Neural crest cell (in vitro differentiated cells): ENCODE results near the gene SHMT1. TPM values are rescaled to one million over a fixed set of nuclear protein-coding genes. Genes with fewer than 3 reads are reported as not detected.
"Not testable (repeated sequence)": the region's sequence is repeated elsewhere in the genome, so short reads cannot be mapped to it uniquely, and the experiment has no call there.

Experiments
- DNase-seq: peaks from one replicate; pipeline ENCODE4 v3.0.0; 2021; ENCODE audit warnings: low read depth, mixed read lengths, low spot score
- H3K27ac Mint-ChIP-seq: one replicate; pipeline ENCODE4 v1.8.0; 2021; ENCODE audit warnings: mild to moderate bottlenecking, mixed read lengths; ENCODE audit not compliant: unreplicated experiment
- H3K27me3 Mint-ChIP-seq: 2 replicates; pipeline ENCODE4 v1.8.0; 2021; ENCODE audit warnings: low read depth, mild to moderate bottlenecking, mixed read lengths
- H3K36me3 Mint-ChIP-seq: 2 replicates; pipeline ENCODE4 v1.8.0; 2021; ENCODE audit warnings: low read depth, mild to moderate bottlenecking, mixed read lengths
- H3K4me1 Mint-ChIP-seq: 2 replicates; pipeline ENCODE4 v1.8.0; 2021; ENCODE audit warnings: mixed read lengths
- H3K4me3 Mint-ChIP-seq: one replicate; pipeline ENCODE4 v1.8.0; 2021; ENCODE audit warnings: mild to moderate bottlenecking, mixed read lengths
- H3K9me3 Mint-ChIP-seq: 2 replicates; pipeline ENCODE4 v1.8.0; 2021; ENCODE audit warnings: mixed read lengths
- long read RNA-seq: library from polyadenylated mRNA; unstranded; transcript quantifications from one replicate; pipeline ENCODE4 v2.0.0, GENCODE V29; 2020
- total RNA-seq: library from RNA; stranded (reverse); gene quantifications from 2 replicates; pipeline ENCODE4 v1.2.1, GENCODE V29; 2021
- TF ChIP-seq, protein P1 (sequence below): fragments of 200-600 bp; sonication (generic); conservative IDR thresholded peaks from 2 replicates; pipeline ENCODE4 v1.5.0; 2021; ENCODE audit warnings: antibody characterized with exemption, mild to moderate bottlenecking

Gene SHMT1
- 43.9 and 44.6 TPM in 2 replicates for total RNA-seq
- long read RNA-seq, transcript SHMT1-203 (11 exons, 1,656 nt) = minor isoform, 23 of 145 reads
- long read RNA-seq, transcript SHMT1-201 (12 exons, 2,464 nt) = major isoform, 71 of 145 reads
- long read RNA-seq, partial matches to known transcripts = 10 of 145 reads
- long read RNA-seq, other reads (novel, unspliced or antisense) = 38 of 145 reads

DNA sequence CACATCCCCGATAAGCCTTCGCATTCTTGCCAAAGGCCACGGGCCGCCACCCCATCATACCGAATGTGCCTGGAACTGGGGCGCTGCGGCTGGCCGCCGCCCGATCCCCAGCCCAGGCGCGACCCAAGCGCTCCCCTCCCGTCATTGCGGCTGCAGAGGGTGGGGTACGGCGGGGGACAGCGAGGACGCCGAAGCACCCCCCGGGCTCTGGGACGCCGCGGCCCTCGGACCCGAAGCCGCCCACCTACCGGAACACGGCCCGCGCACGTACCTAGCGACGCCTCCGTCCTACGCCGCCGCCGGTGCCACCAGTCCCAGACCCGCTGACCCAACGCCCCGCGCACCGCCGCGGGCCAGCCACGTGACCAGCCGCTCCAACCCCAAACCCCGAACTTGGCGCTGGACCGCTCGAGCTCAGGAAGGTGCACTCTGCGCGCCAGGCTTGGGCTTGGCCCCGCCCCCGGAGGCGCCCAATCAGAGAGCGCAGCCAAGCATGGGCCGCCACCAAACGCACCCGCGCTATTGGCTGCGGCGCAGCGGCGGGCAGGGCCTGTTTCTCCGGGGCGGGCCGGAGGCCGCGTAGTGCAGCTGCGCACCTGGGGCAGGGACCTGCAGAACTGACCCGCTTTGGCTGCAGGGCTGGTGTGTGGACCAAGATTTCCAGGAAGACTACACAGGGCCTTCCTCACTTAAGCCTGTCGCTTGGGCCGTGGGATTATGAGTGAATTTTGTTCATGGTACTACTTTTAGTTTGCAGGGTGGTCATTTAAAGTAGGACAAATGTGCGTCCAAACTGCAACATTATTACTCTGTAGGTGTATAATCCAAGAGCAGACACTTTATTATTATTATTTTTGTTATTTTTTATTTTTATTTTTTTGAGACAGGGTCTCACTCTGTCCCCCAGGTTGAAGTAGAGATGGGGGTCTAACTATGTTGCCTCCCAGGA, at the start of gene SHMT1:
Gene SHMT1 (minus strand): TSS at position 450 of the 949 bp plus-strand sequence. CDS start 7,569 bp downstream, outside the sequence.
- TF ChIP-seq, protein P1, sequence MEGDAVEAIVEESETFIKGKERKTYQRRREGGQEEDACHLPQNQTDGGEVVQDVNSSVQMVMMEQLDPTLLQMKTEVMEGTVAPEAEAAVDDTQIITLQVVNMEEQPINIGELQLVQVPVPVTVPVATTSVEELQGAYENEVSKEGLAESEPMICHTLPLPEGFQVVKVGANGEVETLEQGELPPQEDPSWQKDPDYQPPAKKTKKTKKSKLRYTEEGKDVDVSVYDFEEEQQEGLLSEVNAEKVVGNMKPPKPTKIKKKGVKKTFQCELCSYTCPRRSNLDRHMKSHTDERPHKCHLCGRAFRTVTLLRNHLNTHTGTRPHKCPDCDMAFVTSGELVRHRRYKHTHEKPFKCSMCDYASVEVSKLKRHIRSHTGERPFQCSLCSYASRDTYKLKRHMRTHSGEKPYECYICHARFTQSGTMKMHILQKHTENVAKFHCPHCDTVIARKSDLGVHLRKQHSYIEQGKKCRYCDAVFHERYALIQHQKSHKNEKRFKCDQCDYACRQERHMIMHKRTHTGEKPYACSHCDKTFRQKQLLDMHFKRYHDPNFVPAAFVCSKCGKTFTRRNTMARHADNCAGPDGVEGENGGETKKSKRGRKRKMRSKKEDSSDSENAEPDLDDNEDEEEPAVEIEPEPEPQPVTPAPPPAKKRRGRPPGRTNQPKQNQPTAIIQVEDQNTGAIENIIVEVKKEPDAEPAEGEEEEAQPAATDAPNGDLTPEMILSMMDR = no peak
- H3K27ac Mint-ChIP-seq = peak within 1 kb of the TSS; percentile 90
- no peaks in the 10 kb centered on the region for H3K27me3 Mint-ChIP-seq
- H3K9me3 Mint-ChIP-seq = no peaks in the 10 kb centered on the region
- DNase-seq = peak; percentile 79
- H3K4me3 Mint-ChIP-seq = peak within 1 kb of the TSS; percentile 94
- H3K4me1 Mint-ChIP-seq = peaks cover 18% of the 10 kb centered on the region
- H3K36me3 Mint-ChIP-seq = no peaks in the 10 kb centered on the region

DNA sequence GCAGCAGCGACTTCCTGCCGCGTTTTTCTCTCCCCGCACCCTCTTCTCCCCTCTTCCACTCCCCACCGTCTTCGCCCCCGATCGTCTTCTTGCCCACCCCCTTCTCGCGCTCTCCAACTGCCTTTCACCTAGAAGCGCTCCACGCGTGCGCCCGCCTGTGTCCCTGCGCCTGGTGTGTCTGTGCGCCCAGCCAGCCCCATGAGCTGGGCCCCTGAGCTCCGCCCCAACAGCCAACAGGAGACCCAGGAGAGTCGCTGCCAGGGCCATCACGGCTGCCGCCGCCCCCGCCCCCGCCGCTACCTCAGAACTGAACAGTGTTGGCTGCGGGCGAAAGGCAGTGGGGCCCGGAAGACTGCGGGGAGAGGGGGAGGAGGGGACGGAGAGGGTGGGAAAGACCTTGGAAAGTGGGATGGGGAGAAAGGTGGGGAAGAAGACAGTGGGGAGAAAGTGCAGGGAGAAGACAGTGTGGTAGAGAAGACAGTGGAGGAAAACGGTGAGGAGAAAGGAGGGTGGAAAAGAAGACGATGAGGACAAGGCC, 48.7 kb upstream of the SHMT1 start:
- not testable (repeated sequence) for H3K27me3 Mint-ChIP-seq, DNase-seq, H3K9me3 Mint-ChIP-seq, H3K4me3 Mint-ChIP-seq, H3K36me3 Mint-ChIP-seq, H3K27ac Mint-ChIP-seq
- H3K4me1 Mint-ChIP-seq = peaks cover 28% of the 10 kb centered on the region

DNA sequence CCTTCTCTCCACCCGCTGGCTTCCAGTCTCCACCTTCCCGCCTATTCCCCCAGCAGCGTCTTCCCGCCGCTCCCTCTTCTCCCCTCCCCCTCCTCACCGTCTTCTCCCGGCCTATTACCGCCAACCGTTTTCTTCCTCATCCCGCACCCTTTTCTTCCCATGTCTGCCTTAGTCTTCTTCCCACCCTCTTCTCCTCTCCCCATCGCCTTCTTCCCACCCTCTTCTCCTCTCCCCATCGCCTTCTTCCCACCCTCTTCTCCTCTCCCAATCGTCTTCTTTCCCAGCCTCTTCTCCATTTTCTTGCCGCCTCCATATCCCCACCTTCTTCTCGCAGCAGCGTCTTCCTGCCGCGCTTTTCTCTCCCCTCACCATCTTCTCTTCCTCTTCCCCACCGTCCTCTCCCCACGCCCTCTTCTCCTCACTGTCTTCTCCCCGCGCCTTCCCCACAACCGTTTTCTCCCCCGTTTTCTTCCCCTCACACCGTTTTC, 48.1 kb upstream of the SHMT1 start:
- H3K9me3 Mint-ChIP-seq, H3K27me3 Mint-ChIP-seq, H3K36me3 Mint-ChIP-seq: not testable (repeated sequence)
- Mint-ChIP-seq H3K4me3 (peak overlapping the region; percentile 97), H3K27ac (peak overlapping the region; percentile 99), H3K4me1 (peaks cover 25% of the 10 kb centered on the region)
- DNase-seq = peak; percentile 36

DNA sequence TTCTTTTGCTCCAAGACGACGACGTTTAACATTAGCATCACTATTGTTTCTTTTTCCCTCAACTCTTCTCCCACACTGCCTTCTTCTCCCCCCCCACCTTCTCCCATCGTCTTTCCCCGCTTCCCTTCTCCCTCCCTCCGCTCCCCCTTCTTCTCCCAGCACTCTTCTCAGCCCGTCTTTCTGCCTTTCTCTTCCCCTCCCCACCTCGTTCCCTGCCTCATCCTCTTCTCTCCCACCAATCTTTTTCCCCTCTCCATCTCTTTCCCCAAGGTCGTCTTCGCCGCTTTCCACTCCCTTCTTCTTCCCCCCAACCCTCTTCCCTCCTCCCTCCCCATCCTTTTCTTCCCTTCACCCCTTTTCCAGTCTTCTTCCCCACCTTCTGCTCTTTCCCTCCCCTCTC, 47.4 kb upstream of the SHMT1 start:
- DNase-seq, H3K36me3 Mint-ChIP-seq, H3K27me3 Mint-ChIP-seq, H3K9me3 Mint-ChIP-seq: not testable (repeated sequence)
- Mint-ChIP-seq H3K27ac (peak overlapping the region; percentile 96), H3K4me3 (peak overlapping the region; percentile 97), H3K4me1 (peaks cover 25% of the 10 kb centered on the region)

DNA sequence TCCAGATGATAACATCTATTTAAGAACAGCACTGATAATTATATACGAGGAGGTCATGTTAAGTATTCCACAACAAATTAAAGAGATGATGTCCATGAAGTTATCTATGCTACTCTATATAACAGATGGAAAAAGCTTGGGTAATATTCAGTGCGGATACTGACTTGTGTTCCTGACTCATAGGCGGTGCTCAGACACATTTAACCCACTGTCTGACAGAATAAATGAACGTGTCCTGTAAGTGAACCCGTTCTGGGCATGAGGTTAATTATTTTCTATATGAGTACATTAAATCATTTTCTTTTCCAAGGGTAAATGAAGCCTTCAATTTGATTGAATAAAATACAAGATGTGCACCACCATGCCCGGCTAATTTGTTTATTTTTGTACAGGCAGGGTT, 46.0 kb upstream of the SHMT1 start:
- H3K27ac Mint-ChIP-seq, H3K36me3 Mint-ChIP-seq: not testable (repeated sequence)
- peaks cover 25% of the 10 kb centered on the region for H3K4me1 Mint-ChIP-seq

DNA sequence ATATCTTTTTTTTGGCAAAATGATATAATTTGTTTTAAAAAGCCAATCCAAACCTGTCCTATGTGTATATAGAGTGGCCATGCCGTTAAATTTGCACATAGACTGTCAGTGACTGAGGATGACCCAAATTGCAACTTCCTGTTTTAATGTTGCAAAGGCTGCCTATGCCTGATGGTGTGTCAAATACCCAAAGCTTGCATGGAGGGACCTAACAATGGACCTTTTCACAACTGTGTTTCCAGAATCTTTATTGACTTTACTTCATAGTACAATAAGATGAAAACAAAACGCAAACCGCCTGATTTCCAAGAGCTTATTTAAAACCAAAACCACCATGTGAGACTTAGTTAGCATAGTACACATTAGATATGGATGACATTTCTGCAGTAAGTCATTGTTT, 45.6 kb upstream of the SHMT1 start:
- peak overlapping the region; percentile 74 for H3K4me3 Mint-ChIP-seq
- H3K4me1 Mint-ChIP-seq = peaks cover 25% of the 10 kb centered on the region
- H3K9me3 Mint-ChIP-seq, H3K27me3 Mint-ChIP-seq, H3K27ac Mint-ChIP-seq, H3K36me3 Mint-ChIP-seq, DNase-seq: not testable (repeated sequence)

More for the DNA sequence above, 46.0 kb upstream of the SHMT1 start:
- not testable (repeated sequence) for H3K9me3 Mint-ChIP-seq, H3K27me3 Mint-ChIP-seq, DNase-seq
- H3K4me3 Mint-ChIP-seq = peak overlapping the region; percentile 74

DNA sequence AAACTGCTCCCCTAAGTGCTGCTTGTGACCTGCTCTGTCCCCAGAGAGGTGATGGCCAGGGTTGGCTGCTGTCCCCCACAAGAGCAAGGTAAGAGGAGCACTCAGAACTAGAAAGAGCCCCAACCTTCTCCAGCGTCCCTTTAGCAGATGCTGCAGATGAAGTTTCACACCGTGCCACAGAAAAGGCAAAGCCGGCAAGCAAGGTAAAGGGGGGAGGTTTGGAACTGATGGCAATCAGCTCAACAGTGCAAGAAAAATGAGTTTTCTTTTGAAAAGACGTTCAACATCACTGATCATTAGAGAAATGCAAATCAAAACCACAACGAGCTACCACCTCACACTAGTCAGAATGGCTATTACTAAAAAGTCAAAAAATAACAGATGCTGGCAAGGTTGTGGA, 40.3 kb upstream of the SHMT1 start:
- not testable (repeated sequence) for H3K27me3 Mint-ChIP-seq, H3K27ac Mint-ChIP-seq, H3K4me1 Mint-ChIP-seq, DNase-seq, H3K36me3 Mint-ChIP-seq, H3K9me3 Mint-ChIP-seq, H3K4me3 Mint-ChIP-seq

DNA sequence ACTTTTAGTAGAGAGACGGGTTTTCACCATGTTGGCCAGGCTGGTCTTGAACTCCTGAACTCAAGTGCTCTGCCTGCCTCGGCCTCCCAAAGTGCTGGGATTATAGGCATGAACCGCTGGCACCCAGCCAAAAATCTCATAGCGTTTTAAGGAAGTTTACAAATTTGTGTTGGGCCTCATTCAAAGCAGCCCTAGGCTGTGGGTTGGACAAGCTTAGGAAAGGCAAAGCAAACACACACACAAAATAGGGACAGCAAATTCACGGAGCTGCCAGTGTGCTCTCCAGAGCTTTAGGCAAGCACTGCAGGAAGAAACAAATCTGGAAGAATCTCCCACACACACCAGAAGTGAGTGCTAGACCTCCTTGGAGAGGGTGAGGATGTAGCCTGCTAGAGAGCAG, 39.8 kb upstream of the SHMT1 start:
- not testable (repeated sequence) for H3K4me3 Mint-ChIP-seq, H3K36me3 Mint-ChIP-seq, DNase-seq, H3K9me3 Mint-ChIP-seq, H3K27me3 Mint-ChIP-seq, H3K4me1 Mint-ChIP-seq, H3K27ac Mint-ChIP-seq

DNA sequence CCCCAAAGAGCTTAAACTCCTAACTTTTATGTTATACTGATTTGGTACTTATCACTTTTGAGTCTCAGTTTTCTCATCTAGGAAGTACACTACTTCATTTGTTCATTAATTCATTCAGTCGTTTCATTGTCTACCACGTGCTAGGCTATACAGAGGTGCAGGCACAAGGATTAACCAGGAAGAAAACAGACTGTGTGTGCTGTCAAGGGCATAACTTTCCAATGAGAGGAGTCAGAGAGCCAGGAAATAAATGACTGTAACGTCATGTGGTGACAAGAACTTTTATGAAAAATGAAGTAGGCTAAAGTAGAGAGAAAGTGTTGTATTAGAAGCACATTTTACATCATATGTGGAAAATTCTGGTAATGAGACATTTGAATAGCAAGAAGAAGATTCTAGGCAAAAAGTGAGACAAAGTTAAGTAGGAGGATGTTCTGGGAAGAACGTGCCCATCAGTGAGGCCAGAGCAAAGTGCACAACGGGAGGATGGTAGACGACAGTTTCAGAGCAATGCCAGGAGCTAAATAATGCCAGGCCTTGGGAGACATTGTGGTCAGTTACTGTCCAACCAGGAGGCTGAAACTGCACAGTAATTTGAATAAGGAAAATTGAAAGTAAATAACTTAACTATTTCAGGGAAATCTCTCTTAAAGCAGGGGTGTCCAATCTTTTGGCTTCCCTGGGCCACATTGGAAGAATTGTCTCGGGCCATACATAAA, 38.7 kb upstream of the SHMT1 start:
- H3K9me3 Mint-ChIP-seq, H3K27ac Mint-ChIP-seq, H3K4me1 Mint-ChIP-seq, H3K4me3 Mint-ChIP-seq, DNase-seq, H3K36me3 Mint-ChIP-seq, H3K27me3 Mint-ChIP-seq: not testable (repeated sequence)

DNA sequence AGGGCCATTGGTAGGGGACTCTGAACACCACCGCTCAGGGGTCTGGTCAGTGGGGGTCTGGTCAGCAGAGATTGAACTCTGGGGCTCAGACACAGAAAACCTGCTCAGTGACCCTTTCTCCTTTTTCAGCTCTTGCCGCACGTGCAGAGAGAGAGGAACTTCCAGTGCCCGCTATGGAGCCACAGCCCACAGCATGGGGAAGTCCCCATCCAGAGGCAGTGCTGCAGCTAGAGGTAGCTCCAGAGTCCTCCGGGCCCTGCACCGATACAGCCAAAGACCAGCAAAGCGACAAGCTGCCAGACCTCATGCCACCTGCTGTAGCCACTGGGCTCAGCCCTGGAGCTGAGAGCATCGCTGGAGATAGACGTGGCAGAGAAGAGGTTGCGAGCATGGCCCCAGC, 25.4 kb upstream of the SHMT1 start:
- H3K4me1 Mint-ChIP-seq, H3K27ac Mint-ChIP-seq, H3K4me3 Mint-ChIP-seq, DNase-seq, H3K27me3 Mint-ChIP-seq, H3K9me3 Mint-ChIP-seq, H3K36me3 Mint-ChIP-seq: not testable (repeated sequence)

DNA sequence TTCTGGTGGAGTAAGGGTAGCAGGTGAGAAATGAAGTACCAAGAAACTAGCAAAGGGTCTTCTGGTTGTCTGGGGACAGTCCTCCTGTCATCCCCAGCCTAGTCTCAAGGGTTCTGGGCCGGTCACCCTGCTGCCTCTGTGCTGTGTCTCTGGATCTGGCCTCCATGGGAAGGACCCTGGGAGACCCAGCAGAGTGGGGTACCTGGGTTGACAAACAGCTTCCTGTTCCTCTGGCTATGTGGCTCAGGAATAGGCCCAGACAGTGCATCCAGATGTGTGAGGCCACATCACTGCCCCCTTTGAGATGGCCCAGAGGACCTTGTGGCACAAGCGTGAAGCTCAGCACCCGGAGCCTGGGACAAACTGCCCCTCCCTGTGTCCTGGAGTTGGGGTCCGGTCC, 24.9 kb upstream of the SHMT1 start:
- H3K36me3 Mint-ChIP-seq, H3K27ac Mint-ChIP-seq, DNase-seq, H3K27me3 Mint-ChIP-seq, H3K9me3 Mint-ChIP-seq, H3K4me1 Mint-ChIP-seq, H3K4me3 Mint-ChIP-seq: not testable (repeated sequence)

DNA sequence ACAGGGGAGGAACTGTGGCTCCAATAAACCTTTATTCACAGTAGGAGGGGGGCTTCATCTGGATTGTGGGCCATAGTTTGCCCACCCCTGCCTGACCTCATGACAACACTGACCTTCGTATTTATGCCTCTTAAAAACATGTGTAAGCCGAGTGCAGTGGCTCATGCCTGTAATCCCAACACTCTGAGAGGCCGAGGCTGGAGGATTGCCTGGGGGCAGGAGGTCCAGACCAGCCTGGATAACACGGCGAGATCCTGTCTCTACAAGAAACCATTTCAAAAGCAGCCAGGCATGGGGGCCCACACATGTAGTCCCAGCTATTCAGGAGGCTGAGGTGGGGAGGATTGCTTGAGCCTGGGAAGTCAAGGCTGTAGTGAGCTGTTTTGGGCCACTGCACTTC, 24.2 kb upstream of the SHMT1 start:
- not testable (repeated sequence) for H3K36me3 Mint-ChIP-seq, H3K27me3 Mint-ChIP-seq, DNase-seq, H3K4me1 Mint-ChIP-seq, H3K4me3 Mint-ChIP-seq, H3K9me3 Mint-ChIP-seq, H3K27ac Mint-ChIP-seq
